H9 (cell line): Measurements from ENCODE around the gene CD46. TPM values are rescaled to one million over a fixed set of nuclear protein-coding genes. Genes with fewer than 3 reads are reported as not detected.

Experiments used
- DNase-seq: peaks from one replicate; pipeline ENCODE4 v3.0.0-alpha.2; 2017
- H2AFZ ChIP-seq: one replicate; pipeline ENCODE4 v1.6.1; 2013; ENCODE audit warnings: mild to moderate bottlenecking, low read length, control low read depth, moderate library complexity
- H2AK5ac ChIP-seq: 2 replicates; pipeline ENCODE4 v1.6.1; 2013; ENCODE audit warnings: low read length, control low read depth, mixed read lengths; ENCODE audit not compliant: insufficient read length
- H2BK120ac ChIP-seq: one replicate; pipeline ENCODE4 v1.6.1; 2013; ENCODE audit warnings: low read depth, mild to moderate bottlenecking, low read length, control low read depth, inconsistent platforms; ENCODE audit not compliant: poor library complexity, severe bottlenecking
- H2BK12ac ChIP-seq: 2 replicates; pipeline ENCODE4 v1.6.1; 2013; ENCODE audit warnings: low read length, control low read depth, mixed read lengths, low read depth; ENCODE audit not compliant: insufficient read length
- H2BK15ac ChIP-seq: 2 replicates; pipeline ENCODE4 v1.6.1; 2013; ENCODE audit warnings: low read depth, low read length, control low read depth
- H2BK20ac ChIP-seq: one replicate; pipeline ENCODE4 v1.6.1; 2013; ENCODE audit warnings: low read depth, mild to moderate bottlenecking, low read length, control low read depth, inconsistent platforms; ENCODE audit not compliant: poor library complexity, severe bottlenecking
- H2BK5ac ChIP-seq: 2 replicates; pipeline ENCODE4 v1.6.1; 2013; ENCODE audit warnings: low read length, control low read depth, mixed read lengths; ENCODE audit not compliant: insufficient read length
- H3K14ac ChIP-seq: 2 replicates; pipeline ENCODE4 v1.6.1; 2013; ENCODE audit warnings: low read length, control low read depth; ENCODE audit not compliant: insufficient read depth
- H3K18ac ChIP-seq: 2 replicates; pipeline ENCODE4 v1.6.1; 2013; ENCODE audit warnings: low read depth, mild to moderate bottlenecking, mixed read lengths, low read length, control low read depth; ENCODE audit not compliant: insufficient read length
- H3K23ac ChIP-seq: 2 replicates; pipeline ENCODE4 v1.6.1; 2013; ENCODE audit warnings: low read length, control low read depth, mixed read lengths, low read depth; ENCODE audit not compliant: insufficient read length
- H3K23me2 ChIP-seq: 2 replicates; pipeline ENCODE4 v1.6.1; 2013; ENCODE audit warnings: low read depth, mild to moderate bottlenecking, mixed read lengths, low read length, control low read depth; ENCODE audit not compliant: insufficient read length, poor library complexity, severe bottlenecking
- H3K27ac ChIP-seq: 2 replicates; pipeline ENCODE4 v1.5.1; 2013; ENCODE audit warnings: low read length, control low read depth, mixed read lengths, low read depth; ENCODE audit not compliant: insufficient read length
- H3K27me3 ChIP-seq: 2 replicates; pipeline ENCODE4 v1.6.1; 2013; ENCODE audit warnings: low read length, control low read depth, inconsistent platforms; ENCODE audit not compliant: insufficient read depth
- H3K4ac ChIP-seq: 2 replicates; pipeline ENCODE4 v1.6.1; 2013; ENCODE audit warnings: low read depth, mild to moderate bottlenecking, control low read depth, inconsistent platforms, low read length, moderate library complexity
- H3K4me1 ChIP-seq: 2 replicates; pipeline ENCODE4 v1.6.1; 2013; ENCODE audit warnings: low read length, control low read depth, inconsistent platforms; ENCODE audit not compliant: insufficient read depth
- H3K4me2 ChIP-seq: 2 replicates; pipeline ENCODE4 v1.6.1; 2013; ENCODE audit warnings: low read length, control low read depth, mixed read lengths; ENCODE audit not compliant: insufficient read length, insufficient read depth
- H3K56ac ChIP-seq: 2 replicates; pipeline ENCODE4 v1.6.1; 2013; ENCODE audit warnings: low read depth, mild to moderate bottlenecking, mixed read lengths, low read length, control low read depth; ENCODE audit not compliant: insufficient read length
- H3K79me1 ChIP-seq: 2 replicates; pipeline ENCODE4 v1.6.1; 2013; ENCODE audit warnings: low read depth, mild to moderate bottlenecking, moderate library complexity, low read length, control low read depth, inconsistent platforms; ENCODE audit not compliant: insufficient read depth, poor library complexity, severe bottlenecking
- H3K79me2 ChIP-seq: 2 replicates; pipeline ENCODE4 v1.6.1; 2013; ENCODE audit warnings: low read length, control low read depth, inconsistent platforms; ENCODE audit not compliant: insufficient read depth
- H3K9ac ChIP-seq: 2 replicates; pipeline ENCODE4 v1.6.1; 2013; ENCODE audit warnings: low read length, control low read depth, mixed read lengths; ENCODE audit not compliant: insufficient read length; ENCODE audit errors: extremely low read depth
- H3K9me3 ChIP-seq: one replicate; pipeline ENCODE4 v1.6.1; 2013; ENCODE audit warnings: low read depth, low read length, inconsistent platforms; ENCODE audit not compliant: control insufficient read depth
- H3T11ph ChIP-seq: one replicate; pipeline ENCODE4 v1.6.1; 2013; ENCODE audit warnings: mild to moderate bottlenecking, low read length, control low read depth, inconsistent platforms
- H4K20me1 ChIP-seq: one replicate; pipeline ENCODE4 v1.6.1; 2013; ENCODE audit not compliant: control insufficient read depth, insufficient read length, insufficient read depth
- H4K5ac ChIP-seq: 2 replicates; pipeline ENCODE4 v1.6.1; 2013; ENCODE audit warnings: low read depth, mild to moderate bottlenecking, mixed read lengths, low read length, control low read depth; ENCODE audit not compliant: insufficient read length
- H4K8ac ChIP-seq: replicated peaks from 2 replicates; pipeline ENCODE4 v1.6.1; 2013; ENCODE audit warnings: low read length, control low read depth, mixed read lengths, low read depth; ENCODE audit not compliant: insufficient read length
- H4K91ac ChIP-seq: 2 replicates; pipeline ENCODE4 v1.6.1; 2013; ENCODE audit warnings: low read depth, mild to moderate bottlenecking, moderate library complexity, mixed read lengths, low read length, control low read depth; ENCODE audit not compliant: insufficient read length
- H3K27ac Mint-ChIP-seq, 3 experiments: 2 replicates in 2 of 3; 3 replicates in 1 of 3; pipeline ENCODE4 v1.8.0; 2020 to 2021; ENCODE audit warnings: mixed read lengths in 3 of 3, mild to moderate bottlenecking in 1 of 3, moderate library complexity in 1 of 3
- H3K27me3 Mint-ChIP-seq: 2 replicates; pipeline ENCODE4 v1.8.0; 2021; ENCODE audit warnings: low read depth, mild to moderate bottlenecking, moderate library complexity, mixed read lengths
- H3K36me3 Mint-ChIP-seq, 3 experiments: 2 replicates in 2 of 3; 3 replicates in 1 of 3; pipeline ENCODE4 v1.8.0; 2020 to 2021; ENCODE audit warnings: low read depth in 3 of 3, mixed read lengths in 3 of 3; ENCODE audit not compliant: insufficient read depth in 1 of 3
- H3K4me1 Mint-ChIP-seq, 2 experiments: 2 replicates each; pipeline ENCODE4 v1.8.0; 2020; ENCODE audit warnings: mixed read lengths in 2 of 2
- H3K4me3 Mint-ChIP-seq, 2 experiments: 2 replicates in 1 of 2; 3 replicates in 1 of 2; pipeline ENCODE4 v1.8.0; 2020 to 2021; ENCODE audit warnings: mild to moderate bottlenecking in 2 of 2, mixed read lengths in 2 of 2, moderate library complexity in 1 of 2
- H3K9me3 Mint-ChIP-seq, 2 experiments: 2 replicates in 1 of 2; 3 replicates in 1 of 2; pipeline ENCODE4 v1.8.0; 2020; ENCODE audit warnings: mild to moderate bottlenecking in 2 of 2, mixed read lengths in 2 of 2, moderate library complexity in 1 of 2
- WGBS: extraction: QIAGEN DNeasy Blood & Tissue Kit; methylation state at CpG from one replicate; pipeline ENCODE4 v1.1.7; 2013; ENCODE audit warnings: missing lambda C conversion rate, low lambda C conversion rate, mixed read lengths; ENCODE audit not compliant: insufficient read length; ENCODE audit errors: extremely low coverage; 5-methylcytosine and 5-hydroxymethylcytosine counted together
- total RNA-seq: library from RNA; stranded (reverse); gene quantifications from 2 replicates; pipeline ENCODE4 v1.2.1, GENCODE V29; 2021
- TF ChIP-seq, protein P1 (sequence below): fragments of 200-600 bp; sonication (generic); conservative IDR thresholded peaks from 3 replicates; pipeline ENCODE4 v1.8.0; 2021; ENCODE audit warnings: antibody characterized with exemption, mild to moderate bottlenecking

CD46 gene
- total RNA-seq, 1 experiment from 2014 or later = 89.2 TPM

GRCh38 chr1:207789792-207790787 is 38.2 kb downstream of the CD46 start:
- no peaks in the 10 kb centered on the region for H3K4me1 Mint-ChIP-seq
- Histone ChIP-seq H2AK5ac (no peak overlapping the region), H2BK120ac (no peak overlapping the region), H3K79me2 (no peaks in the 10 kb centered on the region), H4K8ac (no peak overlapping the region), H3K23me2 (no peaks in the 10 kb centered on the region), H2BK12ac (no peak overlapping the region), H2BK15ac (no peak overlapping the region), H3K56ac (no peak overlapping the region), H3K27ac (no peak overlapping the region), H3K23ac (no peak overlapping the region), H4K5ac (no peak overlapping the region), H3K4ac (no peak overlapping the region), H2BK5ac (no peak overlapping the region), H2BK20ac (no peak overlapping the region), H4K20me1 (no peaks in the 10 kb centered on the region), H4K91ac (no peak overlapping the region), H3K18ac (no peak overlapping the region), H3K4me1 (no peaks in the 10 kb centered on the region), H3T11ph (no peak overlapping the region), H3K9me3 (no peaks in the 10 kb centered on the region), H3K79me1 (no peaks in the 10 kb centered on the region), H3K4me2 (no peak overlapping the region), H3K9ac (no peak overlapping the region), H2AFZ (no peak overlapping the region), H3K14ac (no peak overlapping the region), H3K27me3 (no peaks in the 10 kb centered on the region)
- H3K27me3 Mint-ChIP-seq = no peaks in the 10 kb centered on the region
- H3K9me3 Mint-ChIP-seq = no peaks in the 10 kb centered on the region
- no CpG with 5 or more reads among the region's 8 CpGs for WGBS
- no peak for DNase-seq
- H3K27ac Mint-ChIP-seq = peak overlapping the region in 1 of 3 experiments; percentile 76; a peak in 2 of 7 replicates
- TF ChIP-seq, protein P1, sequence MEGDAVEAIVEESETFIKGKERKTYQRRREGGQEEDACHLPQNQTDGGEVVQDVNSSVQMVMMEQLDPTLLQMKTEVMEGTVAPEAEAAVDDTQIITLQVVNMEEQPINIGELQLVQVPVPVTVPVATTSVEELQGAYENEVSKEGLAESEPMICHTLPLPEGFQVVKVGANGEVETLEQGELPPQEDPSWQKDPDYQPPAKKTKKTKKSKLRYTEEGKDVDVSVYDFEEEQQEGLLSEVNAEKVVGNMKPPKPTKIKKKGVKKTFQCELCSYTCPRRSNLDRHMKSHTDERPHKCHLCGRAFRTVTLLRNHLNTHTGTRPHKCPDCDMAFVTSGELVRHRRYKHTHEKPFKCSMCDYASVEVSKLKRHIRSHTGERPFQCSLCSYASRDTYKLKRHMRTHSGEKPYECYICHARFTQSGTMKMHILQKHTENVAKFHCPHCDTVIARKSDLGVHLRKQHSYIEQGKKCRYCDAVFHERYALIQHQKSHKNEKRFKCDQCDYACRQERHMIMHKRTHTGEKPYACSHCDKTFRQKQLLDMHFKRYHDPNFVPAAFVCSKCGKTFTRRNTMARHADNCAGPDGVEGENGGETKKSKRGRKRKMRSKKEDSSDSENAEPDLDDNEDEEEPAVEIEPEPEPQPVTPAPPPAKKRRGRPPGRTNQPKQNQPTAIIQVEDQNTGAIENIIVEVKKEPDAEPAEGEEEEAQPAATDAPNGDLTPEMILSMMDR = no peak
- H3K36me3 Mint-ChIP-seq = peaks cover 10 to 45% (median 33%) of the 10 kb centered on the region in 3 experiments; a peak in 6 of 7 replicates
- H3K4me3 Mint-ChIP-seq = no peak overlapping the region
